BLaER1 (cell line): ENCODE measurements around the gene KCNT2.
"Not testable (repeated sequence)": the region's sequence is repeated elsewhere in the genome, so short reads cannot be mapped to it uniquely, and the experiment has no call there.

Source experiments
- H3K27ac ChIP-seq: shearing (Covaris generic); formaldehyde crosslinking; 2 replicates; pipeline ENCODE4 v1.8.1; 2022
- H3K27me3 ChIP-seq: shearing (Covaris generic); formaldehyde crosslinking; 2 replicates; pipeline ENCODE4 v1.8.1; 2022
- H3K36me3 ChIP-seq: shearing (Covaris generic); formaldehyde crosslinking; 2 replicates; pipeline ENCODE4 v1.8.1; 2022
- H3K4me1 ChIP-seq: shearing (Covaris generic); formaldehyde crosslinking; 2 replicates; pipeline ENCODE4 v1.8.1; 2022
- H3K4me2 ChIP-seq: shearing (Covaris generic); formaldehyde crosslinking; 2 replicates; pipeline ENCODE4 v1.8.1; 2022
- H3K4me3 ChIP-seq: shearing (Covaris generic); formaldehyde crosslinking; 2 replicates; pipeline ENCODE4 v1.8.1; 2022
- H3K9ac ChIP-seq: shearing (Covaris generic); formaldehyde crosslinking; 2 replicates; pipeline ENCODE4 v1.8.1; 2022
- H3K9me3 ChIP-seq: shearing (Covaris generic); formaldehyde crosslinking; 2 replicates; pipeline ENCODE4 v1.8.1; 2022
- H4K20me1 ChIP-seq: shearing (Covaris generic); formaldehyde crosslinking; 2 replicates; pipeline ENCODE4 v1.8.1; 2022
- Cebpa-rat ChIP-seq: shearing (Covaris generic); IDR thresholded peaks from 2 replicates; pipeline ENCODE4 v1.8.1; 2022

Gene KCNT2

DNA sequence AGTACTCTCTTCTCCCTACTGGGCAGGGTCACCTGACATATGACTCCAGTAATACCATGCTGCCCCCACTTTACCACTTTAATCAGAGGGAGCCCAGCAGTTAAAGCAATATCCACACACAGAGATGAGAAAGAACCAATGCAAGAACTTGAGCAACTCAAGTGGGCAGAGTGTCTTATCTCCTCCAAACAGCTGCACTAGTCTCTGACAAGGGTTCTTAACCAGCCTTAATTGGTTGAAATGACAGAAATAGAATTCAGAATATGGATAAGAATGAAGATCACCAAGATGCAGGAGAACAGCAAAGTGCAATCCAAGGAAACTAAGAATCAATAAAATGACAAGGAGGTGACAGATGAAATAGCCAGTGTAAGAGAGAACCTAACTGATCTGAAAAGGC is 91.0 kb downstream of the KCNT2 start:
- H3K9ac ChIP-seq, result no peak overlapping the region
- H3K4me2 ChIP-seq, result no peak overlapping the region
- H3K4me1 ChIP-seq, result no peaks in the 10 kb centered on the region
- H3K4me3 ChIP-seq, result no peak overlapping the region
- no peak overlapping the region for H3K27ac ChIP-seq
- no peaks in the 10 kb centered on the region for H3K27me3 ChIP-seq
- TF ChIP-seq Cebpa-rat, result no peak
- H3K9me3 ChIP-seq, result no peaks in the 10 kb centered on the region
- no peaks in the 10 kb centered on the region for H3K36me3 ChIP-seq
- H4K20me1 ChIP-seq, result no peaks in the 10 kb centered on the region

DNA sequence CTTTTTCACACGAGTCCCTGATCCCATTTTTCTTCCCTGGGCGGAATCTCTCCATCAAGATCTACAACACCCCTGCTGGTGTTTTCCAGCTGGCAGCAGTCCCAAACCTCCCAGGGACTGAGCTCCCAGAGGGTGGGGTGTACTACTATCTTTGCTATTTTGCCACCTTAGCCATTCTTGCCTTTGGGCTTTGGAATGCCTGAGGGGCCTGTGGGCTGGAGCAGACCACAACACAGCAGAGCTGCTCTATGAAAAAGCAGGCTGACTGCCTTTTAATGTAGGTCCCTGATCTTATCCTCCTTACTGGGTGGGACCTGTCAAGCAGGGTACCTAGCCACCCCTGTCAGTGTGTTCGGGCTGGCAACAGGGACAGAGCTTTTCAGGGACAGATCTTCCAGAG is 91.9 kb downstream of the KCNT2 start:
- no peaks in the 10 kb centered on the region for H4K20me1 ChIP-seq
- H3K36me3 ChIP-seq, result no peaks in the 10 kb centered on the region
- no peak overlapping the region for H3K27ac ChIP-seq
- no peaks in the 10 kb centered on the region for H3K4me1 ChIP-seq
- H3K9me3 ChIP-seq, result no peaks in the 10 kb centered on the region
- no peak overlapping the region for H3K9ac ChIP-seq
- no peak overlapping the region for H3K4me2 ChIP-seq
- TF ChIP-seq Cebpa-rat, result no peak
- H3K27me3 ChIP-seq, result no peaks in the 10 kb centered on the region
- no peak overlapping the region for H3K4me3 ChIP-seq

DNA sequence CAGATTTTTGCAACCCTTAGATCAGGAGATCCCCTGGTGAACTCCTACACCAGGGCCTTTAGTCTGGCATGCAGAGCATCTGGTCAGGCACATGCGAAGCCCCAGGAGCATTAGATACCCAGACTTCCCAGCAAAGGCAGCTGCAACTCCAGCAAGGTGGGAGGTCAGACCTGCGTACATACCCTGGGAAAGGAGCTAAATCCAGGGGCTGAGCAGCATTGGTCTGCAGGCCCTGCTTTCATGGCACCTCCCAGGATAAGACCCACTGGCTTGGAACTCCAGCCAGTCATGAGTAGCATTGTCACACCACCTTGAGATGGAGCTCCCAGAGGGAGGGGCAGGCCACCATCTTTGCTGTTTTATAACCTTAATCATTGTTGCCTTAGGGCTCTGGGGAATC is 92.3 kb downstream of the KCNT2 start:
- Histone ChIP-seq H3K27ac (no peak overlapping the region), H3K4me3 (no peak overlapping the region), H3K36me3 (no peaks in the 10 kb centered on the region), H3K9ac (no peak overlapping the region), H3K4me2 (no peak overlapping the region), H4K20me1 (no peaks in the 10 kb centered on the region), H3K4me1 (no peaks in the 10 kb centered on the region), H3K9me3 (no peaks in the 10 kb centered on the region), H3K27me3 (no peaks in the 10 kb centered on the region)
- TF ChIP-seq Cebpa-rat, result no peak

DNA sequence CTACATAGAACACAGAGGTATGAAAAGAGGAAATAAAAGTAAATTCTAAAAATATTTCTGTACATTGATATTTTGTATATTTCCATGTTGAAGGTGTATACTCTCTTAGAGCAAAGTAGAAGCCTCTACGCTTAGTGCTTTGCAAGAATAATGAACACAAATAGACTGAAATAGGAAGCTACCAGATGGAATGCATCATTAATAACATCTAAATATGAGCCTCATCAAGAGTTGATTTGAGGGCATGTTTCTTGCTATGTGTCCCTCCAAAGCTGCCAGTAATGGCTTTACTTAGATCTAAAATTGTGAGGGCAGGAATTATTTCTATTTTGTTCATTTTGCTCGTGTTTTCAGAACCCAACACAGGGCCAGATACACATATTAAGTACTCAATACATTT is 94.4 kb downstream of the KCNT2 start:
- H4K20me1 ChIP-seq, result no peaks in the 10 kb centered on the region
- no peak overlapping the region for H3K4me2 ChIP-seq
- TF ChIP-seq Cebpa-rat, result no peak
- no peak overlapping the region for H3K27ac ChIP-seq
- H3K27me3 ChIP-seq, result no peaks in the 10 kb centered on the region
- H3K4me1 ChIP-seq, result no peaks in the 10 kb centered on the region
- H3K9ac ChIP-seq, result no peak overlapping the region
- H3K4me3 ChIP-seq, result no peak overlapping the region
- no peaks in the 10 kb centered on the region for H3K9me3 ChIP-seq
- no peaks in the 10 kb centered on the region for H3K36me3 ChIP-seq

DNA sequence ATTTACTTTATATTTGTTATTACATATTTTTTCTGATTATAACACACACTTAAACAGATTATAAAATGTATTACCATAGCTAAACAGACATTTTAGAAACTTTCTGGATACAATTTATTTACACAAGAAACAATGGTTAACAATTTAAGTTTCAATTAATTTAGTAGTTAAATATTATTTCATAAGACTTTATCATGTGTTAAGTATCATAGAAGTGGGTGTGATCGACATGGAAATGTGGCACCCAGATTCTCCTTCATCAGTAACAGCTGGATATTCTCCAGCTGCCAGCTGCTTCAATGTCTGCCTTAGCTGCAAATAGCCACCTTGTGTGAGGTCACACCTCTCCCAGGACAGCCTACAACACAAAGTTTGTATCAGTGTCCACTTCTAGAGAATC is 97.8 kb downstream of the KCNT2 start:
- Histone ChIP-seq H3K9ac (no peak overlapping the region), H3K4me2 (no peak overlapping the region), H4K20me1 (no peaks in the 10 kb centered on the region), H3K9me3 (no peaks in the 10 kb centered on the region), H3K36me3 (no peaks in the 10 kb centered on the region), H3K4me1 (no peaks in the 10 kb centered on the region), H3K27ac (no peak overlapping the region), H3K27me3 (no peaks in the 10 kb centered on the region), H3K4me3 (no peak overlapping the region)
- TF ChIP-seq Cebpa-rat, result no peak

DNA sequence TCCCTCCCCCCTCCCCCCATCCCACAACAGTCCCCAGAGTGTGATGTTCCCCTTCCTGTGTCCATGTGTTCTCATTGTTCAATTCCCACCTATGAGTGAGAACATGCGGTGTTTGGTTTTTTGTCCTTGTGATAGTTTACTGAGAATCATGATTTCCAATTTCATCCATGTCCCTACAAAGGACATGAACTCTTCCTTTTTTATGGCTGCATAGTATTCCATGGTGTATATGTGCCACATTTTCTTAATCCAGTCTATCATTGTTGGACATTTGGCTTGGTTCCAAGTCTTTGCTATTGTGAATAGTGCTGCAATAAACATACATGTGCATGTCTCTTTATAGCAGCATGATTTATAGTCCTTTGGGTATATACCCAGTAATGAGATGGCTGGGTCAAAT is 104.0 kb downstream of the KCNT2 start:
- not testable (repeated sequence) for H3K4me1 ChIP-seq, H3K4me3 ChIP-seq, H4K20me1 ChIP-seq, H3K9ac ChIP-seq, H3K9me3 ChIP-seq, H3K27ac ChIP-seq, H3K27me3 ChIP-seq, H3K36me3 ChIP-seq, H3K4me2 ChIP-seq

DNA sequence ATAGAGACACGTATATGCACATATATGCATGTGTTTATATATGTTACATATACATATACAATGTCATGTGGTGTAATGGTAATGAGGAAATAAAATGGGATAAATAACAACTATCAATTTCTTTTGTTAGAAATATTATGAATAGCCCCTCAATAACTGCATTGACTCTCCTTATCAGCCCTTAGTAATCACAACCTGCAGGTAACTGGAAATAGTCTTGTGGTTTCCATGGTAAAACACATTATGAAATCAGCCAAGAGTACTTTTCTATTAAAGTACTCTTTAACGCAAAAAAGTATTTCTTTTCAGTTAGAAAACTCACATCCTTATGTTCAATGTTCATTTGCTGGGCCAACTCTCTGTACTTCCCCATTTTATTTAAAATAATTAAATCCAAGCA is 105.8 kb downstream of the KCNT2 start:
- no peaks in the 10 kb centered on the region for H3K27me3 ChIP-seq

DNA sequence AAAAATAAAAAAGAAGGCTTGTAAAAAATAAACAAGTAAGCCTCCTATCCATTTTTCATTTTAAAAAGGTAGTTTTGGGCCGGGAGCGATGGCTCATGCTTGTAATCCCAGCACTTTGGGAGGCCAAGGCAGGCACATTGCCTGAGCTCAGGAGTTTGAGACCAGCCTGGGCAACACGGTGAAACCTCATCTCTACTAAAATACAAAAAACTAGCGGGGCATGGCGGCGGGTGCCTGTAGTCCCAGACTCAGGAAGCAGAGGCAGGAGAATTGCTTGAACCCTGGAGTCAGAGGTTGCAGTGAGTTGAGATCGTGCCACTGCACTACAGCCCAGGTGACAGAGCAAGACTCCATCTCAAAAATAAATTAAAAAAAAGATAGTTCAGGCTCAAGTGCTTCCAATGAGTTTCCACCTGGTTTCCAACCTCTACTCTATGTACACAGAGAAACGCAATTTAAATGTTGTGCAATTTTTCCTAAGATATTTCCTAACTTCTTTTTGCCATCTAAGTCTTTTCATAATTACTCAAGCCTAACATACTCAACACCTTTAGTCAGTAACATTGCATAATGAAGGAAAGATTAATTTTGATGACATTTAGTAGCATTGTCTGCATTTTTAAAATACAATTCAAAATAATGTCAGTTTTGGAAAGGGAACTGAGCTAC is 106.3 kb downstream of the KCNT2 start:
- H3K4me1 ChIP-seq, result no peaks in the 10 kb centered on the region
- no peaks in the 10 kb centered on the region for H4K20me1 ChIP-seq
- no peaks in the 10 kb centered on the region for H3K9me3 ChIP-seq
- no peaks in the 10 kb centered on the region for H3K36me3 ChIP-seq
- no peak overlapping the region for H3K4me3 ChIP-seq
- no peak for TF ChIP-seq Cebpa-rat
- H3K27ac ChIP-seq, result no peak overlapping the region
- no peak overlapping the region for H3K9ac ChIP-seq
- H3K27me3 ChIP-seq, result no peaks in the 10 kb centered on the region
- no peak overlapping the region for H3K4me2 ChIP-seq

More for the DNA sequence above, 105.8 kb downstream of the KCNT2 start:
- Histone ChIP-seq H3K9ac (no peak overlapping the region), H3K4me3 (no peak overlapping the region), H3K4me1 (no peaks in the 10 kb centered on the region), H4K20me1 (no peaks in the 10 kb centered on the region), H3K36me3 (no peaks in the 10 kb centered on the region), H3K4me2 (no peak overlapping the region), H3K27ac (no peak overlapping the region), H3K9me3 (no peaks in the 10 kb centered on the region)
- no peak for TF ChIP-seq Cebpa-rat

DNA sequence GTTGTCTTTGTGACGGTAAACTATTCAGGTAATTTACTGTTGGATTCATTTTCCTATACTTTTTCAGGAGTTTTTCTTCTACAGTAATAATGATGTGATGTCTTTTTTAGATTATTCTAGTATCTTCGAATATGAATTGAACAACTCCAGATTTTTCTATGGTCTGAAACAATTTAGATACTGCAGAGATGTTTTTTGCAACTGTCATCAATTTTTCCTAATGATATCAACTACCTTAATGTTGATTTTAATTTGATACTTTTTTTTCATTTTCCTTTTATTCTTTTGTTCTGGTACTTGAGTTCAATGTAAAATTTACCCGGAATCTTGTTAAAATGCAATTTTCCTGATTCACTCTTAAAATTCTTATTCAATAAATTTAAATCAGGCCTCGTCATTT is 110.4 kb downstream of the KCNT2 start:
- H3K9ac ChIP-seq, result no peak overlapping the region
- H4K20me1 ChIP-seq, result no peaks in the 10 kb centered on the region
- H3K4me3 ChIP-seq, result no peak overlapping the region
- no peaks in the 10 kb centered on the region for H3K27me3 ChIP-seq
- no peaks in the 10 kb centered on the region for H3K9me3 ChIP-seq
- no peak for TF ChIP-seq Cebpa-rat
- H3K27ac ChIP-seq, result no peak overlapping the region
- H3K4me2 ChIP-seq, result no peak overlapping the region
- no peaks in the 10 kb centered on the region for H3K36me3 ChIP-seq
- H3K4me1 ChIP-seq, result no peaks in the 10 kb centered on the region

DNA sequence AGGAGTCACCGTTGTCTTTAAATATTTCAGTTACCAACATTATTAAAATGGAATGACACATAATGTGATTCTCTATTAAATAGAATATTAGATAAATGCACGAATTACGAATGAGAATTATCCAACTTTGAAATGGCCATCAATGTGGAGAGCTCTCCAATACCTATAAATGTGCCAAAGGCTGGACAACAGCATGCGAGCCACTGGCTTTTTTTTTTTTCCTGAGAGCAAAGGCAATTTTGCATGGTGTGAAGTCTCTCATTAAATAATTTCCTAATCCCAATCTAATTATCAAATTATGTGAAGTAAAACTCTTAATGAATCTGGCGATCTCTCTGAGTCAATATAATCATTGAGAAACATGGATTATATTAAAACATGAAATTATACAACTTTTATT is 113.5 kb downstream of the KCNT2 start:
- no peak overlapping the region for H3K4me2 ChIP-seq
- no peak for TF ChIP-seq Cebpa-rat
- H3K36me3 ChIP-seq, result no peaks in the 10 kb centered on the region
- no peak overlapping the region for H3K27ac ChIP-seq
- no peaks in the 10 kb centered on the region for H3K4me1 ChIP-seq
- H4K20me1 ChIP-seq, result no peaks in the 10 kb centered on the region
- no peaks in the 10 kb centered on the region for H3K9me3 ChIP-seq
- H3K4me3 ChIP-seq, result no peak overlapping the region
- H3K9ac ChIP-seq, result no peak overlapping the region
- H3K27me3 ChIP-seq, result no peaks in the 10 kb centered on the region

DNA sequence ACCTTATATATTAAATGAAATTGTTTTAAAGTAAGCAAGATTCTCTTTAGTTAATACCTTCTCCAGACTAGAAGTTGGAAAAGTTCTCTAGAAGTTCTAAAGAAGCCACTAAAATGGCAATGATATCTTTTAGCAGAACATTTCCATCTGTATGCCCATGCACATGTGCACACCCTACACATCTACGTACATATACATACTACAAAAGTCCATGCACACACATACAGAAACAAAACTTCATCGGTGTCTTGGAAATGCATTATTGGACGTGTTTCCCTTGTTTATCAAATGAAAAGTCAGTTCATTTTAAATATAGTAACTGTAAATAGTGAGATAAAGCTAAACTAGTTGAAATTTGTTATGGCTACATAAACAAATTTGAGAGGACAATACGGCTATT is 114.4 kb downstream of the KCNT2 start:
- H3K9me3 ChIP-seq, result no peaks in the 10 kb centered on the region
- no peak overlapping the region for H3K9ac ChIP-seq
- TF ChIP-seq Cebpa-rat, result no peak
- no peak overlapping the region for H3K4me2 ChIP-seq
- H3K27me3 ChIP-seq, result no peaks in the 10 kb centered on the region
- no peaks in the 10 kb centered on the region for H3K36me3 ChIP-seq
- no peak overlapping the region for H3K27ac ChIP-seq
- H4K20me1 ChIP-seq, result no peaks in the 10 kb centered on the region
- H3K4me1 ChIP-seq, result no peaks in the 10 kb centered on the region
- no peak overlapping the region for H3K4me3 ChIP-seq
